Measurements from ENCODE around the gene LRP5. TPM values are rescaled to one million over a fixed set of nuclear protein-coding genes. Genes with fewer than 3 reads are reported as not detected.
"Not testable (repeated sequence)": the region's sequence is repeated elsewhere in the genome, so short reads cannot be mapped to it uniquely, and the experiment has no call there.

LRP5 gene
- total RNA-seq, 4 donors from 2014 or later = 45.8 to 75.5 (median 54.3) TPM

GRCh38 chr11:68450711-68451110 lies 138.3 kb downstream of the LRP5 start:
- Histone ChIP-seq H3K9me3 (no peaks in the 10 kb centered on the region), H3K36me3 (peaks cover 0 to 10% of the 10 kb centered on the region in 2 donors), H3K27me3 (no peaks in the 10 kb centered on the region), H3K27ac (no peak overlapping the region), H3K4me3 (replicated peaks in 1 of 3) (no peak overlapping the region), H3K4me1 (peaks cover 5 to 12% of the 10 kb centered on the region in 2 donors)
- intact Hi-C loops (cut with DNase I) = no loop called here
- no peak for TF ChIP-seq CTCF (IDR thresholded peaks at IDR 0.05)
- TF ChIP-seq POLR2A (IDR thresholded peaks at IDR 0.05) = no peak
- 94 to 97% methylated on average over 8 of the region's 8 CpGs for WGBS, 2 donors
- no peak for DNase-seq

- H3K36me3 ChIP-seq = no peaks in the 10 kb centered on the region
- TF ChIP-seq CTCF (IDR thresholded peaks at IDR 0.05) (no peak), POLR2A (IDR thresholded peaks at IDR 0.05) (no peak)
- intact Hi-C loops (cut with DNase I) = no loop called here
- H3K27me3 ChIP-seq = no peaks in the 10 kb centered on the region
- WGBS, 2 donors = 18 to 25% methylated on average over 7 to 8 of the region's 8 CpGs
- H3K9me3 ChIP-seq = no peaks in the 10 kb centered on the region
- H3K27ac ChIP-seq = no peak overlapping the region
- H3K4me3 ChIP-seq (replicated peaks in 1 of 3) = no peak overlapping the region
- peak; percentile 57 to 82 for DNase-seq
- H3K4me1 ChIP-seq = peaks cover 7 to 23% of the 10 kb centered on the region in 2 donors
Observed at GRCh38 chr11:68454767-68455166, 142.4 kb downstream of the LRP5 start.

GRCh38 chr11:68455485-68455884 lies 143.1 kb downstream of the LRP5 start:
- no peaks in the 10 kb centered on the region for H3K9me3 ChIP-seq
- H3K4me3 ChIP-seq (replicated peaks in 1 of 3) = no peak overlapping the region
- intact Hi-C loops (cut with DNase I) = no loop called here
- peak overlapping the region in 2 of 3 donors; percentile 20 to 53 for H3K27ac ChIP-seq
- WGBS, 2 donors = 71% methylated on average over 6 to 8 of the region's 8 CpGs
- no peaks in the 10 kb centered on the region for H3K27me3 ChIP-seq
- H3K4me1 ChIP-seq = peaks cover 8 to 24% of the 10 kb centered on the region in 2 donors
- DNase-seq = no peak
- no peaks in the 10 kb centered on the region for H3K36me3 ChIP-seq
- no peak for TF ChIP-seq CTCF (IDR thresholded peaks at IDR 0.05)
- TF ChIP-seq POLR2A (IDR thresholded peaks at IDR 0.05) = no peak

- intact Hi-C loops (cut with DNase I) = no loop called here
- Histone ChIP-seq H3K9me3 (no peaks in the 10 kb centered on the region), H3K27ac (no peak overlapping the region), H3K4me3 (replicated peaks in 1 of 3) (no peak overlapping the region), H3K27me3 (no peaks in the 10 kb centered on the region), H3K36me3 (no peaks in the 10 kb centered on the region), H3K4me1 (peaks cover 11 to 25% of the 10 kb centered on the region in 2 donors)
- TF ChIP-seq POLR2A (IDR thresholded peaks at IDR 0.05) (no peak), CTCF (IDR thresholded peaks at IDR 0.05) (no peak)
- WGBS, 2 donors = 83 to 89% methylated on average over 7 to 8 of the region's 8 CpGs
- DNase-seq = no peak
Observed at GRCh38 chr11:68457216-68457897, 145.0 kb downstream of the LRP5 start.

GRCh38 chr11:68457898-68458249 lies 145.5 kb downstream of the LRP5 start:
- WGBS, 2 donors = 86 to 95% methylated on average over 7 of the region's 7 CpGs
- no peak for TF ChIP-seq POLR2A (IDR thresholded peaks at IDR 0.05)
- TF ChIP-seq CTCF (IDR thresholded peaks at IDR 0.05) = no peak
- intact Hi-C loops (cut with DNase I) = no loop called here

GRCh38 chr11:68458340-68458739 lies 145.9 kb downstream of the LRP5 start:
- H3K4me3 ChIP-seq (replicated peaks in 1 of 3); DNase-seq; H3K27ac ChIP-seq; H3K36me3 ChIP-seq; intact Hi-C loops (cut with DNase I); H3K9me3 ChIP-seq; H3K27me3 ChIP-seq: not testable (repeated sequence)
- 95 to 96% methylated on average over 6 of the region's 6 CpGs for WGBS, 2 donors
- H3K4me1 ChIP-seq = peaks cover 20 to 35% of the 10 kb centered on the region in 2 donors

More at GRCh38 chr11:68457898-68458249, 145.5 kb downstream of the LRP5 start:
- Histone ChIP-seq H3K4me1 (peaks cover 16 to 31% of the 10 kb centered on the region in 2 donors), H3K9me3 (no peaks in the 10 kb centered on the region), H3K27me3 (no peaks in the 10 kb centered on the region), H3K4me3 (replicated peaks in 1 of 3) (no peak overlapping the region), H3K36me3 (no peaks in the 10 kb centered on the region), H3K27ac (no peak overlapping the region)
- no peak for DNase-seq

Measured in thyroid gland (tissue), 4 donors.